Measurements from ENCODE around the gene KLHDC3.
A peak's percentile ranks its signal among the peaks of the same experiment; 100 is the strongest.

KLHDC3 gene

GRCh38 chr6:43019152-43019551, 5.1 kb downstream of the KLHDC3 start:
- no peak overlapping the region for H3K27ac ChIP-seq
- TF ChIP-seq ZFX (IDR thresholded peaks at IDR 0.05; ENCODE audit: borderline replicate concordance), result no peak

GRCh38 chr6:43020052-43020705, 6.1 kb downstream of the KLHDC3 start:
- TF ChIP-seq CTCF (IDR thresholded peaks at IDR 0.05) (no peak), ZFX (IDR thresholded peaks at IDR 0.05; ENCODE audit: borderline replicate concordance) (no peak)
- peak overlapping the region; percentile 84 for H3K27ac ChIP-seq

GRCh38 chr6:43020847-43021246, 6.8 kb downstream of the KLHDC3 start:
- TF ChIP-seq CTCF (IDR thresholded peaks at IDR 0.05), result no peak
- no peak for TF ChIP-seq ZFX (IDR thresholded peaks at IDR 0.05; ENCODE audit: borderline replicate concordance)
- H3K27ac ChIP-seq, result peak overlapping the region; percentile 84

- TF ChIP-seq CTCF (IDR thresholded peaks at IDR 0.05), result no peak
- TF ChIP-seq ZFX (IDR thresholded peaks at IDR 0.05; ENCODE audit: borderline replicate concordance), result no peak
- H3K27ac ChIP-seq, result peak within 1 kb of the TSS; percentile 84
These were observed 7.4 kb downstream of the KLHDC3 start, which contains the start of gene RRP36 for GRCh38 chr6:43021270-43022047. RRP36 (plus strand) TSS chr6:43021623; CDS start chr6:43021655, 32 bp downstream.

- TF ChIP-seq ZFX (IDR thresholded peaks at IDR 0.05; ENCODE audit: borderline replicate concordance) (no peak), CTCF (IDR thresholded peaks at IDR 0.05) (no peak)
- H3K27ac ChIP-seq, result no peak overlapping the region
These were observed 10.4 kb downstream of the KLHDC3 start for GRCh38 chr6:43024436-43024835.

- TF ChIP-seq CTCF (IDR thresholded peaks at IDR 0.05) (no peak), ZFX (IDR thresholded peaks at IDR 0.05; ENCODE audit: borderline replicate concordance) (no peak)
- no peak overlapping the region for H3K27ac ChIP-seq
These were observed 12.3 kb downstream of the KLHDC3 start for GRCh38 chr6:43026365-43026764.

- TF ChIP-seq CTCF (IDR thresholded peaks at IDR 0.05), result no peak
- no peak for TF ChIP-seq ZFX (IDR thresholded peaks at IDR 0.05; ENCODE audit: borderline replicate concordance)
- no peak overlapping the region for H3K27ac ChIP-seq
These were observed 15.1 kb downstream of the KLHDC3 start for GRCh38 chr6:43029120-43029519.
